PC-3 (cell line): ENCODE measurements around the gene PRR23C. TPM values are rescaled to one million over a fixed set of nuclear protein-coding genes. Genes with fewer than 3 reads are reported as not detected.

Source experiments
- ATAC-seq: fragments of 200-7000 bp; cut with Tn5 transposase; 2 replicates; pipeline ENCODE4 v1.9.1; 2020; ENCODE audit warnings: mild to moderate bottlenecking, moderate library complexity
- BruUV-seq: library from RNA; stranded (reverse); fragments of 400-500 nt; replicated peaks from 2 replicates; lab custom pipeline; 2021; lab: Mats Ljungman, UMichigan
- CTCF ChIA-PET: fragments of 300-600 bp; sonication (Branson Sonifier 250); formaldehyde crosslinking; loops from one replicate; lab custom pipeline; 2022; ENCODE audit warnings: antibody characterized with exemption; lab: Charles Lee
- POLR2A ChIA-PET: fragments of 300-600 bp; sonication (Branson Sonifier 250); formaldehyde crosslinking; loops from one replicate; lab custom pipeline; 2022; ENCODE audit warnings: antibody characterized with exemption; ENCODE audit not compliant: unreplicated experiment; lab: Charles Lee
- DNase-seq: peaks from one replicate; pipeline ENCODE4 v3.0.0-alpha.2; 2015
- H2AFZ ChIP-seq: fragments of 300-600 bp; sonication (generic); 2 replicates; pipeline ENCODE4 v1.6.0; 2016; ENCODE audit warnings: antibody characterized with exemption, low read length
- H3F3A ChIP-seq: fragments of 300-600 bp; sonication (generic); one replicate; pipeline ENCODE4 v1.6.0; 2017; ENCODE audit warnings: antibody characterized with exemption, low read length, control low read depth, mild to moderate bottlenecking; ENCODE audit not compliant: unreplicated experiment
- H3K27ac ChIP-seq: fragments of 300-600 bp; sonication (generic); 2 replicates; pipeline ENCODE4 v1.5.1; 2016; ENCODE audit warnings: mild to moderate bottlenecking, low read length
- H3K27me3 ChIP-seq: fragments of 300-600 bp; sonication (generic); 2 replicates; pipeline ENCODE4 v1.6.1; 2016; ENCODE audit warnings: low read length, mixed read lengths
- H3K36me3 ChIP-seq: fragments of 300-600 bp; sonication (generic); 2 replicates; pipeline ENCODE4 v1.6.1; 2016; ENCODE audit warnings: low read depth, mixed run types, low read length, mixed read lengths
- H3K4me1 ChIP-seq: fragments of 300-600 bp; sonication (generic); 2 replicates; pipeline ENCODE4 v1.5.1; 2016; ENCODE audit warnings: low read length; ENCODE audit not compliant: insufficient read depth
- H3K4me2 ChIP-seq: fragments of 300-600 bp; sonication (generic); 2 replicates; pipeline ENCODE4 v1.6.0; 2016; ENCODE audit warnings: low read length
- H3K4me3 ChIP-seq: fragments of 300-600 bp; sonication (generic); 2 replicates; pipeline ENCODE4 v1.5.1; 2016; ENCODE audit warnings: mild to moderate bottlenecking, low read length, mixed read lengths
- H3K79me2 ChIP-seq: fragments of 300-600 bp; sonication (generic); 2 replicates; pipeline ENCODE4 v1.6.1; 2017; ENCODE audit warnings: low read length, mixed read lengths
- H3K9ac ChIP-seq: fragments of 300-600 bp; sonication (generic); 2 replicates; pipeline ENCODE4 v1.6.0; 2016; ENCODE audit warnings: mild to moderate bottlenecking, low read length
- H3K9me2 ChIP-seq: fragments of 300-600 bp; sonication (generic); replicated peaks from 2 replicates; pipeline ENCODE4 v1.6.1; 2016; ENCODE audit warnings: mixed run types, low read length, mixed read lengths
- H3K9me3 ChIP-seq: fragments of 300-600 bp; sonication (generic); 2 replicates; pipeline ENCODE4 v1.6.1; 2016; ENCODE audit warnings: low read length, mixed read lengths
- H4K20me1 ChIP-seq: fragments of 300-600 bp; sonication (generic); 2 replicates; pipeline ENCODE4 v1.6.1; 2016; ENCODE audit warnings: low read length, mixed read lengths
- CTCF ChIP-seq: fragments of 300-600 bp; sonication (generic); conservative IDR thresholded peaks from 2 replicates; pipeline ENCODE4 v1.5.1; 2017; ENCODE audit warnings: antibody characterized with exemption, low read depth, mild to moderate bottlenecking, low read length
- EZH2 ChIP-seq: fragments of 300-600 bp; sonication (generic); IDR thresholded peaks from one replicate; pipeline ENCODE4 v1.6.1; 2017; ENCODE audit warnings: antibody characterized with exemption, mild to moderate bottlenecking, low read length; ENCODE audit not compliant: unreplicated experiment
- EZH2phosphoT487 ChIP-seq: fragments of 300-600 bp; sonication (generic); IDR thresholded peaks from 2 replicates; pipeline ENCODE4 v1.6.1; 2018; ENCODE audit warnings: mild to moderate bottlenecking, antibody characterized with exemption, low read length, borderline replicate concordance
- intact Hi-C: fragments of 100-400 bp; cut with micrococcal nuclease; formaldehyde crosslinking; loops from 2 replicates; pipeline ENCODE4 v1.9.0; 2023
- total RNA-seq: library from RNA; depleted of rRNA; stranded (reverse); fragments of >200 nt; gene quantifications from 2 replicates; pipeline ENCODE4 v1.2.3, GENCODE V29; 2014

The PRR23C gene
- total RNA-seq, 1 experiment from 2014 or later, result not detected

GRCh38 chr3:139074565-139075115, 29.9 kb upstream of the PRR23C start:
- no TSS peak for BruUV-seq
- intact Hi-C loops, result no loop called here
- DNase-seq, result no peak
- Histone ChIP-seq H2AFZ (no peak overlapping the region), H3K9me2 (no peaks in the 10 kb centered on the region), H3K4me2 (no peak overlapping the region), H3K9me3 (no peaks in the 10 kb centered on the region), H3K27me3 (peaks cover 19% of the 10 kb centered on the region; the same call in 1 of the 2 replicates), H3K36me3 (no peaks in the 10 kb centered on the region), H3F3A (no peaks in the 10 kb centered on the region), H3K79me2 (no peaks in the 10 kb centered on the region), H4K20me1 (no peaks in the 10 kb centered on the region), H3K4me1 (no peaks in the 10 kb centered on the region), H3K4me3 (no peak overlapping the region), H3K27ac (no peak overlapping the region), H3K9ac (no peak overlapping the region)
- ChIA-PET POLR2A (no interaction called here), CTCF (no interaction called here)
- no peak for TF ChIP-seq EZH2
- no peak for TF ChIP-seq CTCF
- TF ChIP-seq EZH2phosphoT487, result no peak
- no peak for ATAC-seq

GRCh38 chr3:139062918-139063317, 18.2 kb upstream of the PRR23C start:
- CTCF ChIA-PET, result interaction anchor here (0.5 to 0.6 kb wide), 2 partner anchors 49 to 127 kb away, joined by 3 read pairs; no protein-coding TSS in a partner anchor
- no peak overlapping the region for H3K27ac ChIP-seq
- no peak overlapping the region for H3K4me2 ChIP-seq
- POLR2A ChIA-PET, result no interaction called here
- ATAC-seq (no peak), DNase-seq (no peak)
- no peaks in the 10 kb centered on the region for H3K36me3 ChIP-seq
- no peak overlapping the region for H3K9ac ChIP-seq
- H3K9me3 ChIP-seq, result no peaks in the 10 kb centered on the region
- no peaks in the 10 kb centered on the region for H3K79me2 ChIP-seq
- no TSS peak for BruUV-seq
- intact Hi-C loops, result no loop called here
- no peaks in the 10 kb centered on the region for H3K27me3 ChIP-seq
- no peaks in the 10 kb centered on the region for H3K4me1 ChIP-seq
- no peak for TF ChIP-seq EZH2
- no peak for TF ChIP-seq EZH2phosphoT487
- no peak for TF ChIP-seq CTCF
- no peak overlapping the region for H3K4me3 ChIP-seq
- H3F3A ChIP-seq, result no peaks in the 10 kb centered on the region
- H2AFZ ChIP-seq, result no peak overlapping the region
- no peaks in the 10 kb centered on the region for H4K20me1 ChIP-seq
- H3K9me2 ChIP-seq, result no peaks in the 10 kb centered on the region

- intact Hi-C loops, result no loop called here
- POLR2A ChIA-PET, result no interaction called here
- no peak for TF ChIP-seq EZH2
- Histone ChIP-seq H3K4me1 (no peaks in the 10 kb centered on the region), H3K36me3 (no peaks in the 10 kb centered on the region), H4K20me1 (no peaks in the 10 kb centered on the region), H3K27ac (no peak overlapping the region), H3K9me3 (no peaks in the 10 kb centered on the region), H3K79me2 (no peaks in the 10 kb centered on the region), H3K9ac (no peak overlapping the region), H3K27me3 (no peaks in the 10 kb centered on the region), H3K9me2 (no peaks in the 10 kb centered on the region), H2AFZ (no peak overlapping the region), H3F3A (no peaks in the 10 kb centered on the region), H3K4me2 (no peak overlapping the region), H3K4me3 (no peak overlapping the region)
- no peak for DNase-seq
- BruUV-seq, result no TSS peak
- CTCF ChIA-PET, result no interaction called here
- no peak for ATAC-seq
Measured at GRCh38 chr3:139052802-139053600, 8.3 kb upstream of the PRR23C start.
